Stimulated activated CD4-positive, alpha-beta T cell treated with anti-CD3 and anti-CD28 coated beads, Interleukin-1b, Interleukin-23, amount 100 ng/mL, for 24 hours (primary cell): ENCODE data around the gene PITX1.
"Not testable (repeated sequence)": the region's sequence is repeated elsewhere in the genome, so short reads cannot be mapped to it uniquely, and the experiment has no call there.

Experiments used
- DNase-seq, 4 experiments: peaks; one replicate each; pipeline ENCODE4 v3.0.0-alpha.2; 2020; ENCODE audit warnings: low read depth in 4 of 4, low spot score in 1 of 4

The PITX1 gene

DNA sequence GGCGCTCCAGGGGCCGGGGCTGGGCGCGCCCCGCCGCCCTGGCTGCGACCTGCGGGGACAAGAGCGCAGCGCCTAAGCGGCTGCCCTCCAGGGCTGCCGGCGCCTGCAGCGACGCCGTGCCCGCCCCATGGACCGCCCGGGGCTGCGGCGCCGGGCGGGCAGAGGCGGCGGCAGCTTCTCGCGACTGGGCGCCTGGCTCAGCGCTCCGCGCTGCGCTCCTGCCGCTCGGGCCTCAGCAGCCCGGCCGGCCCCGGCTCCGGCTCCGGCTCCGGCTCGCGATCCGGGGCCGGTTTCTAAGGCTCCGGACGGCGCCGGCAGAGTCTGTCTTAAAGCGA, at the start of gene PITX1:
TSS of gene PITX1 (minus strand) at position 328 of the 335 bp plus-strand sequence. CDS start 347 bp downstream, outside the sequence.
- no peak for DNase-seq

DNA sequence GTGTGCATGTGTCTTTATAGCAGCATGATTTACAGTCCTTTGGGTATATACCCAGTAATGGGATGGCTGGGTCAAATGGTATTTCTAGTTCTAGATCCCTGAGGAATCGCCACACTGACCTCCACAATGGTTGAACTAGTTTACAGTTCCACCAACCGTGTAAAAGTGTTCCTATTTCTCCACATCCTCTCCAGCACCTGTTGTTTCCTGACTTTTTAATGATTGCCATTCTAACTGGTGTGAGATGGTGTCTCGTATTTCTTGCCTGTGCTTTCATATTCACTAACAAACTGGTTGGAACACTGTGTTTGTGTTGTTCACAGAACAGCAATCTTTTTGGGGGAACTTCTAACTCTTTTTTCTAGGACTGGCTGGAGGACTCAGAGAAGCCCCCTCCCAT, 49.3 kb upstream of the PITX1 start:
- DNase-seq: not testable (repeated sequence)

DNA sequence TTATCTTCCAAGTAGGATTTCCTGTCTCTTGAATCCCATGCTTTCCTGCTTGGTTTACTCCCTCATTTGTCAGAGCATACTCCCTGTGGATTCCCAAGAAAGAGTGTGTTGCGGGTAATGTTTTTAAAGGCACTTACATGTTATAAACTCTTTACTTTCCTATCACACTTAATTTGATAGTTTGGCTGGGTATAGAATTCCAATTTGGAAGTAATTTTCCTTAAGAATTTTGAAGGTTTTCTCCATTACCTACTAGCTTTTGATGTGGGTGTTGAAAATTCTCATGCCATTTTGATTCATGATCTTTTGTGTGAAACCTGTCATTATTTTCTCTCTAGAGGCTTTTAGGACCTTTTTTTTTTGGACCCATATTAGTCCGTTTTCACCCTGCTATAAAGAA, 47.2 kb upstream of the PITX1 start:
- DNase-seq: no peak

DNA sequence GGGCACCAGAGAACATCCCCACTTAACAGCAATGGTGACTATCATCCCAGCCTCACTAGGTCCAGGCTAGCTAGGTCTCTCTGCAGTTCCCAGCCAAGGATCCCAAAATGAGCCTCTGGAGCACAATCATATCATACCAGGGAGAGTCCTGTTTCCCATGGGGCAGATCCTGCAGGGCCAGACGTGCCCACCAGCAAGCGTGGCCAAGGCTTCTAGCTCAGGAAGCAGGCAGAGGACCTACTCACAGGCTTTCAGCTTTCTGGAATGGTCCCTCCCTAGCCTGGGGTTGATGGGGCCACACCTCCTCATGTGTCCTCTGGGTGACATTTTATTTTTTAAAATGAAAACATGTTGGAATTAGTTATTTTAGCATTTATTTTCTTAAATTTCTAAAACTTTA, 45.7 kb upstream of the PITX1 start:
- no peak for DNase-seq

DNA sequence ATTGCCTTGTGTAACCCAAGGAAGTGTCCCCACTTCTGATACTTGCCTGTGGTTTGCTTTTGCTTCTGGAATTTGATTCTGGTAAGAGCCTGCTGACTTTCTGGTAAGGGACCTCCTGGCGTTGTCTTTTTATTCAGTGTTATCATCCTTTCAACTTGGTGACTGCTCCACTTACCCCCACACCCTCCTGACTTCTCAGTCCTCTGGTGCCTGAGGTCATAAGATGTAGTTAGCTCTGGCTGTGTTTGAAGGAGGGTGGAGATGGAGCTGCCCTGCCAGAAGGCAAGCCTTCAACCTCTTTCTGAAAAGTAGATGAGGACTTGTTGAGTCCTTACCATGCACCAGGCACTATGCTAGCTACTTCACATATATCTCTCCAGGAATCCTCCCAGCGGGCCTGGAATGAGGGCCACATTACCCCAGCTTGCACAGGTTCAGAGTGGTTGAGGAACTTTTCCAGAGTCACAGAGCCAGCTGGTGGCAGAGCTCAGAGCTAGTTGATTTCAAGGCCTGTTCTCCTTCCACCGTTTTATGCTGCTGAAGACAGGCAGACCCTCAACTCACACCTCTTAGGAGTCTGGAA, 45.2 kb upstream of the PITX1 start:
- no peak for DNase-seq

DNA sequence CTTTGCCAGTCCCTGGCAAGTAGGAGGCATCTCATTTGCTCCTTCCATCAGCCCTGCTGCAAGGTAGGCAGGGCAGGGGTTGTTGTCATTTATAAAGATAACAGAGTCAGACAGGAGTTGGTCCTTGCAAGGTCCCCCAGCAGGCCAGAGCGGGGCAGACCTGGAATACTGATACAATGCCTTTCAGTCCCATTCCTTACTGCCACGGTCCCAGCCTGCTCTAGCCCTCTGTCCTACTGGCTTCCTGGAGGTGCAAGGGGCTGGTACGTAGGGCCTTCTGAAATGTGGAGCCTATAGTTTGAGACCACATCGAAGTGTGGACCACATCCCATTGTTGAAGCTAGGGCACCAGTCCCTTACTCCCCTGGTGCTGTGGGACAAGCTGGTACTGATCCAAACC, 42.8 kb upstream of the PITX1 start:
- no peak for DNase-seq

DNA sequence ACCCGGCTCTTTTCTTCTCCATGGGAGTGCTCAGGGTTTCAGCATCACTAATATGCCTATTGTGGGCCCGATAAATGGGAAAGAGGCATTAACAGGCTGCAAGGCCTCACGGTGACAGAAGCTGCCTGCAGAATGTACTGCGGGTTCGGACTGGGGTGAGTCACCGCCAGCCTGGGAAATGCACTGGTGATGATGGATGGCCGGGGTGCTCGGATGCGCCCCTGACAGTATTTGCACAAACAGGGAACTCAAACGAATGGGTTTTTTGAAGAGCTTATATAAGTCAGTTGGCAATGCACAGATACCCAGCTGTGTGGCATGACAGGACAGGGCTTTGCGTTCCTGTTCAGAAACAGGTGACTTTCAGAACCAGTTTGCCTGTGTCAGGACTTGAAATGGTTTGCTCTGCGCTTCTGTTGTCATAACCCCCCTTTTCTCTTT, 42.0 kb upstream of the PITX1 start:
- DNase-seq: no peak

DNA sequence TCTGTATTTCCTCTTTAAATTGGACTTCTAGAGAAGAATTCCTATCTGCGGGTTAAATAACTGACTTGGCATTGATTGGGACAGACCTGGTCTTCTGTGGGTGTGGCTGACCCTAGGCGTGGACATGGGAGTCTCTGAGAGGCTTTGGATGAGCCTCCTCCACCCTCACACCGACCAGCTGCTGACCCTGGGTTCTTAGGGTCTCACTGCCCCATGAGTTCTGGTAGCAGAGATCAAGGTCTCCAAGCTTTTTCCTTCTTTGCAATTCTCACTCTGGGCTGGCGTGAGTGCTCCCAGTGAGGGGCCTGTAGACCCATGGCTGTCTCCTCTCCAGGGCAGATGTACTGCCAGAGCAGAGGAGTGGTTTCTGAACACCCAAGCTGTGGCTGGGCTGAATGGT, 41.6 kb upstream of the PITX1 start:
- DNase-seq: no peak

DNA sequence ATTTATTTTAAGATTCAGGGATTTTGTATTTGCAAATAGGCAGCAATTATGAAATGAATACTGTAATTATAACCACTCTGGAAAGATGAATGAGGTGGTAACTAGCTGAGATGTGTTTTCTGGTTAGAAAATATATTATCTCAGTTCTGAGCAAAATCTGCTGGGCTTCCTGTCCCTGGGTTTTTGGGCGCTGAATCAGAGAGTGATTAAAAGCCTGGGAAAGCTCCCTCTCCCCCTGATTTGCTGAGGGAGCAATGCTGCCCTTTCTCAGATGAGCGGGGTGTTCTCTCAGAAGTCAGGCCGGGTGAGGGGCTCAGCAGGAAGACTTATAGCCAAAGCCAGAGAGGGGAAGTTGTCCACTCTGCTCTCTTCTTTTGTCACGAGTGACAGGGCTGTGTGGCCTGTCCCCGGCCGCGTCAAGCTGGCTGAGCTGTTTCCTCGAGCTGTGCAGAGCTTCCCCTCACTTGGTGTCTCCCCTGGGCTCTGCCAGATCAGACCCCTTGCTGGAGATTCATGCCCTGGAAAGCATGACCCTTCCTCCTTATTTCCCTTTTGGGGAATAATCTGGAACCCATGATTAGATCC, 39.8 kb upstream of the PITX1 start:
- DNase-seq: no peak

DNA sequence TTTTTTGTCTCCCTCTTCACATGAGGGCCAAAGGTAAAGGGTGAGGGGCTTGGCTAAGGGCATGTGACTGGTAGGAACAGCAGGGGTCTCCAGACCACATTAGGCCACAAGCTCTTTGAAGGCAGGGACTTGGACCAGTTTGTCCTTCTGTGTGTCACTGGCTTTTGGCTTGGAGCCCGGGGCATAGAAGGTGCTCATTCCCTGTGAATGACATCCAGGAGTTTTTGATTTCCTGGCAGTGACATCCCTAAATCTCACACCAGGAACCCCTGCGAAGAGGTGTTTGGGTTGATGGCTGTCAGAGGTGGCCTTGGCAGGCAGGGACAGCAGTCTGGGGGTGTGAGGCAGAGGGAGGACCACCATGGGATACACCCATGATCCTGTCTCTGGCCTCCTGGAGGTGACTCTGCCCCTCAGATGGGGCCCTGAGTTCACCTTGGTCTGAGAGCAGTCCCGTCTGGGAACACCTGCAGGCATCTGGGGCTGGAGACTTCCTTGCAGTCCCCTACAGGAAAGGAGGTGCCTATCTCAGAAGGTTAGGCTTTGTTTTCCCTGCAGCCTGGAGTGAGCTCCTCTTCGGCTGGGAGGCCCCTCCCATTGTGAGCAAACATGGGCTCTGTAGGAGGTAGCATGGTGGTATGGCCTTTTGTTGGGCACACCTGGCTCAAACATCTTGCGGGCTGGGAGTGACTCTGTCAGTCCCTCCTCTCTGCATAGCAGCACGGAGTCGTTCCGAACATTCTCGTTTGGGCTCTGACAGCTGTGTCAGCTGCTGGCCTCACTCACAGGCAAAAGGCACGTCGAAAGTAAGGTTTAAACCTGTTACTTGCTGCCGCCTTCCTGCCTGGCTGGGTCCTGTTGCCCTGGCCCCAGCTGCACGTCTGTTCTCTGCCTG, 38.6 kb upstream of the PITX1 start:
- no peak for DNase-seq

DNA sequence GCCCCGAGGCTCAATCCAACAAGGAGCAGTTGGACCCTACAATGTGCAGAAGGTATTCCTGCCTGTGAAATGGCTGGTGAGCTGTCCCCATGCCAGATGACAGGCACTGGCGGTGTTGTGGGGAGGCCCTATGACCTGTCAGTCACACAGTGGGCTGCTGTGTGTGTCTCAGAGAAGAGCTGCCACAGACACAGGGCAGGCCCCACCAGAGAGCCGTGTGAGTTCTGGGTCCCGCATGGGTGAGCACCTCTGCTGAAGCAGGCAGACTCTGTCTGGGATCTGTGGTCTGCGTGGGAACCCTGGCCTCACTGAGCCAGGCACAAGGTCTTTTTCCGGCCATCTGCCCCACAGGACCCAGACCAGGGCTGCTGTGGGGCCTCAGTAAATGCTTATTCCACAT, 37.3 kb upstream of the PITX1 start:
- DNase-seq: no peak

DNA sequence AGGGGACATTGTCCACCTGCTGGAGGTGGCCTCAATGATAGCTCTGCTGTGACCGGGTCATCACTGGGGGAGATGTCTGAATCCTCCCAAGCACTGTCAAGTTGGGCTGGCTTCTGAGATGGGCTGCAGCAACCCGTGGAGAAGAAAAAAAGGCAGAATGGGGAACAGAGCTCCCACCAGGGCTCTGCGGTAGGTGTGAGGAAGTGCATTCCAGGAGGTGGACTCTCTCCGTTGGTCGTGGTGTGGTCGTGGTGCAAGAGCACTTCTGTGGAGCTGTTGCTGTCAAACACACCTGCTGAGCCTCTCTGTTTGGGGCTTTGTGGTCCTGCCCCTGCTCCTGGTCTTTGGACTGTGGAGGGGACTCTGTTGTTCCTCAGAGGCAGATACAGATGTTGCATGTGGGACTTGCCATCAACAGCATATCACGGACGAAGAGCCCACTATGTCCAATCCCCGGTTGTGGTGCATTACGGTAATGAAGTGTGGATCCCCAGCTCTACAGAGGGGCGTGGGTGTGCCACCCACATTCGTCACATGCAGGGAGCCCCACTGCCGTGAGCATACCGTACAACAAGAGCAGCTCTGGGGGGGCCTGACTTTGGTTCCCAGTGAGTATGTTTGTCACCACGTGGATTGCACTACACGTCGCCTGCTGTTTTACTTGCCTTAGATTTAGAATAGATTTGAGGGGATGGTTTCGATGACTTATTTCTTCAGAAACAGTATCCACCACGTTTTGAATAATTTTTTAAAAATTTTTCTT, 36.0 kb upstream of the PITX1 start:
- no peak for DNase-seq

DNA sequence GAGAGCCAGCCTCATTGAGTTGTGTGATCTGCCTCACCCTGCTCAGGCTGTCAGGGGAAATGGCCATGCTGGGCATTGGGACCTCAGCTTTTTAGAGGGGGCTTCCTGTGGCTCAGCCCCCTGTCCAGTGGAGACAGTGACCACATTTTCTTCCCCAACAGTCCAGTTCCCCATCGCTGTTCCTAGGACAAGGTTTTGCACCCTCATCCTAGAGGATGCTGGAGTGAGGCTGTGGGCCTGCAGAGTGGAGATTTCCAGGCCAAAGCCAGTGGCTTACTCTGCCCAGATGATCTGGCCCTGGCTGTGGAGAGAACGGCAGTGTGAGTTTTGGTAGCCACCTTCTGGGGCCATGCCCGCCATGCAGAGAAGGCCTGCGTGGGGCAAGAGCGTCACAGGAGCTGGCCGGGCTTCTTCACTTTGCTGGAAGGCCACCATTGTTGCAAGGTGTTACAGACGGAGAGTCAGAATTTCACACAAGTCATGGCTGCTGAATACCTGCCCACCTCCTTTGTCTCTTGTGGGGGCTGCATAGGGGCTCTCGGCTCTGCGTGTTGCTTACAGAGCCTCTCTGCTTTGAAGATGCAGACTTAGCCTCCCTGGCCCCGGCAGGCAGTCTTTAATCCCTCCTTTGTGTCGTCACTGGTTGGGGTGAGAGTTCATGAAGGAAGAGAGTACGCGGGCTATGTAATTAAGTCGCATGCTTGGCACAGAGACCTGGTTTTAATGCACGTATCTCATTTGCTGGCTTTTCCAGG, 35.2 kb upstream of the PITX1 start:
- DNase-seq: no peak

DNA sequence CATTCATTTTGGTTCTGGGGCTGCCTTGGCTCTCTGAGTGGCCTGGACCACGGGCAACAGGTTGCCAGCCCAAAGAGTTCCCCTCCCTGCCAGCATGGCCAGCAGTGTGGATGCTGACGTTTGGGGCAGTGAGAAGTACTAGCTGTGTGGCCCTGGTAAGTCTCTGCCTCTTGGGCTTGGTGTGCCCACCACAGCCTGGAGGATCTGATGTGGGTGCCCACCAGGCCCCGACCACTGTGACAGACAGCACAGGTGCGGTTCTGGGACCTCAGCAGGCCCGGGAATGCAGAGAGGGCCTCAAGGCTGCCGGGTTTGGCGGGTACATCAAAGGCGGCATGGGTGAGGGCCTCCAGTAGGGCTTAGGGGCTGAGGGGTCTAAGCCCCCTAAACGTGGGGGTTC, 33.6 kb upstream of the PITX1 start:
- DNase-seq: no peak

DNA sequence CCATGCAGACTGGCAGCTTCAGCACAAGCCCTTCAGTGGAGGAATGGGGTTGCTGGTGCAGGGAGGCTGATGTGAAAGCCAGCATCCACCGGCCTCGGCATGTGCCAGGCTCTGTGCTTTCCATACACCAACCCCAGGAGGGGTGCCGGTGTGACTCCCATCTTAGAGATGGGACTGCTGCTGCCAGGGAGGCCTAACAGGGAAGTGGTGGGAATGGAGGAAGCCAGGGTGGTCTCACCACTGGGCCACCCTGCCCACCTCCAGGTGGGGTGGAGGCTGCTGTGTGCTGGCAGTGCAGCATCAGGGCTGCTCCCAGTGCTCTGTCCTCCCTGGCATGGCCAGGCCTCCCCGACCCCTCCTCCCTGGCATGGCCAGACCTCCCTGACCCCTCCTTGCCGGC, 32.8 kb upstream of the PITX1 start:
- no peak for DNase-seq

DNA sequence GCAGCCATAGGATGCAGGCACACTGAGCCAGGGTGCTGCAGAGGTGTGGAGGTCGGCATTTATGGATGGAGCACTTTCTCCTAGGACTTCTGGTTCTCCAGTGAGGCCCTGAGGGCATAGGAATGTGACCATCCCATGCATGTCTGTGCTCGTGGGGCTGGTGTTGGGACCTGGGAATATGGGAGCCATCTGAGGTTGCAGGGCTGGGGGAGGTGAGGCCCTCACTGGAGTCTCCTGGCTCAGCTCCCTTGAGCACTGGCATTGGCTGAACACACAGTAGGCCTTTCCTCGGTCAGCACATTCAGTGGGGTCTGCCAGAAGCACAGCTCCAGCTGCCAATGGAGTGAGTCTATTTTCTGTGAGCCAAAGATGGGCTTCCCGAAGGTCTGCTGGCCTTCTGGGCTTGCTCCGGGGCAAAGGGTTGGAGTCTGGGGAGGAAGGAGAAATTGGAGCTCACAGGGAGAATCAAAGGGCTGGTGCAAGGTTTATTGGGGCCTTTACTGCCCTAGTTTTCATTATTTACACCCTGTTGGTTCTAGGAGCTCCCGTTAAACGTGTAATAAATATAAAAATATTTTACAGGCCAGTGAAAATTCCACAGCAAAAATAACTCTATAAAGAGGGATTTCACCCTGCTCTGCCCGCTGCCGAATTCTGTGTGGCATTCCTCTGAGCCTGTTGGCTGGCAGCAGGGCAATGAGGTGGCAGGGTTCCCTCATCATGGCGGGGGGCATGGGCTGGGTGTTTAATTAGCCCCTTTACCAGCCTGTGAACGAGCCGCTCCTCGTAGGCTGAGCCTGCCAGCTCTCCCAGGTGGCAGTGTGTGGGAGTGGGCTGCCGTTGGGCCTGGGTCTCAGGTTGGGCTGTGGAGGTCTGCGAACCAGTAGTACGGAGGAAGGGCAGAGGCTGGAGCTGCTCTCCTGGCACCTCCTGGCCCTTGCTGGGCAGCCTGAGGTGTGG, 31.6 kb upstream of the PITX1 start:
- DNase-seq: no peak

DNA sequence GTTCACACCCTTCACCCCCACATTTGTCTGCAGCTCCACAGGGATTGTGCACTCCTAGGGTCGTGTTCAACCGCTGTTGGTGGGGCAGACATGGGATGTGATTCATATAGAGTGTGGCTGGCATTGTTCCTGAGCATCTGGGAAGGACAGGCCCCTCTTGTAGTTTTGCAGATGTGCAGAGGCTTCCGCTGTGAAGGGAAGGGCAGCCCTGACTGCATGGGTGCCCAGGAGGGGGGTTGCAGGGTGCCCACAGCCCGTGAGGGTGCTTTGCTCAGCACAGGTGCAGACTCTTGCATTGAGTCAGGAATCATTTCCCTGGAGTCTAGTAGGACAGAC, 30.2 kb upstream of the PITX1 start:
- no peak for DNase-seq

DNA sequence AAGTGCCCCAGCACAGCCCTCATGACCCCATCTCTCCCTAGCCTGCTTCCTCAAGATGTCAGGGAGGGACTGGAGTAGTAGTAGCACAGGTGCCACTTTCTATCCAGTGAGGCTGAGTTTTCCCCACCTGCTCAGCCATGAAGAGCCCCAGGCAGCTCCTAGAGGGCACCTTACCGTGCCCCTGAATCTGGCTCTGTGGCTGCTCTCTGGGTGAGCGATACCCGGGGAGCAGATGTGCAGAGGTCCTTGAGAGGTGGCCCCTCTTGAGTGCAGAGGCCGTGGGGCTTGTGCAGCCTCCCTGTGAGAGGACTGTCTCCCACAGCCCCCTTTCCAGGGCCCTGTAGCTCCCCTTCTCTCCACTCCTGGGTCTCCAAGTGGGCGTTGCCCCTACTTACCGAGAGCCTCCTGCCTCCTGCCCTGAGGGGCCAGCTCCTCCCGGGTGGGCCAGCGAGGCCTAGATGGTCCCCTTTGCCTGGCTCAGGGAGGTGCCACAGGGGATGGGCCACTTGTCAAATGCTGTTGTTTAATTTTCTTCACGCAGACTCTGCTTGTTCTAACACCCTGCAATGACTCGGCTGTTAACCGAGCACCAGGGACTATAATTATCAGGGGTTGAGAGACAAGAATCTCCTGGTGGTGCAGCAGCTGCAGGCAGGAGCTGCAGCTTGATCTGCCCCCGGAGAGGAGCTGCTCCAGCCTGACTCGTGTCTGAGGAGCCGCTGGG, 29.6 kb upstream of the PITX1 start:
- DNase-seq: no peak

DNA sequence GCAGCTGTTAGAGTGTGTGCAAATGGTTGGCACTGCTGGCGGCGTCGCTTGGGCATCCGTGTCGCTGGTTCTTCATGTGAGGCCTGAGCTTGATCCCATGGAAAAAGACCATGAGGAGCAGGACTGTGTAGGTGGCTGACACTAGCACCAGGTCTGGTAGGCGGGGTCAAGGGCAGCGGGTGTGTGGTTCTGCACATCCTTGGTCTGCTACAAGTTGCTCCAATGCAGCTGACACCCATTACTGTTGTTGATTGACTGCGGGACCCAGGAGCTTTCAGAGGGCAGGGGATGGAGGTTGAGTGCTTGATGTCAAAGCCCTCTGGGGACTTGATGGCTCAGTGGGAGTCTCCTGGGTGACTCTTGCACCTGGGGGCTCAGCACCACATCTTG, 29.0 kb upstream of the PITX1 start:
- DNase-seq: no peak
